ENCODE results near the gene INSIG1.

DNA sequence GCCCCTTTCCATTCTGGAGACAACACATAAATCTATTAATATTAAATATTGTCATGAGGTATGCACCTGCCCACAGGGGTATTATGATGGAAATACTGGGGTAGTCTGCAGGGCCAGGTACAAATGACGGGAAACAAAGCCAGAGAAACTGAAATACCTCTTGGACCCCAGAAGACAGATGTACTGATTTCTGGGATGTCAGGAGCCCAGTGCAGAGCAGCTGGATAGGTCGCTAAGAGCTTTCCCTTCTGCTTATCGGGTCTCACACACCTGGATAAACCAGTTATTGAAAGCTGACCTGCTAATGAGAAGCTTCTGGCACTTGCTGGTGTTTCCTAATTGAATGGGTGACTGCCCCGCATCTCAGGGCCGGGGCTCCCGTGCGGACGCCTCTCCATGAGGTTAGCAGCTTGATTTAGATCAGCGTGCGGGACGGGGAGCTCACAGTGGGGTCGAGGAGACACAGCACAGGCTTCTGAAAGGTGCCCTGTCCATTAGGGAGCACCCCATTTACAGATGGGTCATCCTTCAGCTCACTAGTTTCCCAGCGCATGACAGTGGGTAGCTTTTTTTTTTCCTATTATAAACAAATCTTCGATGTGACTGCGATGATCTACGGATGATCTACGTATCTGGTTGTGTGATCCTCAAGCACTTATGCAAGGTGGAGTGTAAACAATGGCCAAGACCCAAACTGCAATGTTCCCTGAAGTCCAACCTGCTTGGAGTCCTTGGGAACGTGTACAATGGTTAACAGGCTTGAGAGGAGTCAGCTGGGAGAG is 1.5 kb upstream of the INSIG1 start:
- TF ChIP-seq, protein P1, sequence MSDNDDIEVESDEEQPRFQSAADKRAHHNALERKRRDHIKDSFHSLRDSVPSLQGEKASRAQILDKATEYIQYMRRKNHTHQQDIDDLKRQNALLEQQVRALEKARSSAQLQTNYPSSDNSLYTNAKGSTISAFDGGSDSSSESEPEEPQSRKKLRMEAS (IDR thresholded peaks at IDR 0.05): no peak
- no peak for TF ChIP-seq CTCF (IDR thresholded peaks at IDR 0.05; ENCODE audit: low read depth, low read length, missing input control)
- peak; percentile 33 to 67 for TF ChIP-seq RXRA (IDR thresholded peaks at IDR 0.05)
- TF ChIP-seq REST (IDR thresholded peaks at IDR 0.05): peak; percentile 59
- TF ChIP-seq, protein P2, sequence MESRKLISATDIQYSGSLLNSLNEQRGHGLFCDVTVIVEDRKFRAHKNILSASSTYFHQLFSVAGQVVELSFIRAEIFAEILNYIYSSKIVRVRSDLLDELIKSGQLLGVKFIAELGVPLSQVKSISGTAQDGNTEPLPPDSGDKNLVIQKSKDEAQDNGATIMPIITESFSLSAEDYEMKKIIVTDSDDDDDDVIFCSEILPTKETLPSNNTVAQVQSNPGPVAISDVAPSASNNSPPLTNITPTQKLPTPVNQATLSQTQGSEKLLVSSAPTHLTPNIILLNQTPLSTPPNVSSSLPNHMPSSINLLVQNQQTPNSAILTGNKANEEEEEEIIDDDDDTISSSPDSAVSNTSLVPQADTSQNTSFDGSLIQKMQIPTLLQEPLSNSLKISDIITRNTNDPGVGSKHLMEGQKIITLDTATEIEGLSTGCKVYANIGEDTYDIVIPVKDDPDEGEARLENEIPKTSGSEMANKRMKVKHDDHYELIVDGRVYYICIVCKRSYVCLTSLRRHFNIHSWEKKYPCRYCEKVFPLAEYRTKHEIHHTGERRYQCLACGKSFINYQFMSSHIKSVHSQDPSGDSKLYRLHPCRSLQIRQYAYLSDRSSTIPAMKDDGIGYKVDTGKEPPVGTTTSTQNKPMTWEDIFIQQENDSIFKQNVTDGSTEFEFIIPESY (IDR thresholded peaks at IDR 0.05): no peak

Data from liver (tissue), 3 donors.